K562 (cell line): ENCODE data around the gene ULBP1.

Experiments used
- CTCF ChIP-seq, 3 experiments: IDR thresholded peaks in 2 of 3; conservative IDR thresholded peaks in 1 of 3; 2 replicates each; pipeline ENCODE4 v1.5.1; 2011 to 2012; ENCODE audit warnings: low read length in 3 of 3, mild to moderate bottlenecking in 3 of 3, control low read depth in 2 of 3, improper control_type of control experiment in 1 of 3, inconsistent platforms in 1 of 3, low read depth in 1 of 3, mixed read lengths in 1 of 3, moderate library complexity in 1 of 3; ENCODE audit not compliant: insufficient read depth in 2 of 3
- EP300 ChIP-seq: IDR thresholded peaks from 2 replicates; pipeline ENCODE4 v1.6.1; 2012; ENCODE audit warnings: low read length, improper control_type of control experiment
- EZH2 ChIP-seq: IDR thresholded peaks from 2 replicates; pipeline ENCODE4 v1.6.1; 2012; ENCODE audit warnings: low read depth, mild to moderate bottlenecking, inconsistent platforms, low read length, borderline replicate concordance
- FOXK2 ChIP-seq, 2 experiments: fragments of 450-650 bp; IDR thresholded peaks in 1 of 2; conservative IDR thresholded peaks in 1 of 2; 2 replicates each; pipeline ENCODE4 v1.6.1; 2016; ENCODE audit warnings: low read depth in 2 of 2, mild to moderate bottlenecking in 1 of 2
- HDAC6 ChIP-seq: IDR thresholded peaks from 2 replicates; pipeline ENCODE4 v1.6.1; 2012; ENCODE audit warnings: low read depth, mild to moderate bottlenecking, control low read depth, inconsistent platforms, low read length, moderate library complexity
- MED1 ChIP-seq: sonication (generic); formaldehyde crosslinking; IDR thresholded peaks from 2 replicates; pipeline ENCODE4 v1.8.1; 2023; ENCODE audit warnings: missing genetic modification reagents, borderline replicate concordance
- MTA3 ChIP-seq: fragments of 450-650 bp; formaldehyde crosslinking; IDR thresholded peaks from 2 replicates; pipeline ENCODE4 v1.6.1; 2017; ENCODE audit warnings: mild to moderate bottlenecking, borderline replicate concordance
- MXI1 ChIP-seq: IDR thresholded peaks from 2 replicates; pipeline ENCODE4 v1.6.1; 2011; ENCODE audit warnings: low read depth, mild to moderate bottlenecking, improper control_type of control experiment, low read length
- TCF7L2 ChIP-seq: fragments of 150-350 bp; IDR thresholded peaks from 2 replicates; pipeline ENCODE4 v1.6.1; 2016; ENCODE audit warnings: low read depth, mild to moderate bottlenecking, low read length, moderate library complexity
- TRIM24 ChIP-seq, 2 experiments: fragments of 450-650 bp; IDR thresholded peaks; 2 replicates each; pipeline ENCODE4 v1.6.1; 2016
- ZNF224 ChIP-seq: sonication (generic); formaldehyde crosslinking; IDR thresholded peaks from 2 replicates; pipeline ENCODE4 v1.8.0; 2022; ENCODE audit warnings: mild to moderate bottlenecking, missing genetic modification reagents
- ZNF280A ChIP-seq: fragments of 450-650 bp; IDR thresholded peaks from 2 replicates; pipeline ENCODE4 v1.6.1; 2018; ENCODE audit warnings: mild to moderate bottlenecking, low read depth; ENCODE audit not compliant: partially characterized antibody
- TF ChIP-seq, protein P1 (sequence below): sonication (generic); formaldehyde crosslinking; IDR thresholded peaks from 2 replicates; pipeline ENCODE4 v1.8.0; 2023; ENCODE audit warnings: missing genetic modification reagents, mild to moderate bottlenecking, borderline replicate concordance
- TF ChIP-seq, protein P2 (sequence below): sonication (generic); formaldehyde crosslinking; IDR thresholded peaks from 2 replicates; pipeline ENCODE4 v1.9.0; 2022; ENCODE audit warnings: mild to moderate bottlenecking, missing genetic modification reagents

DNA sequence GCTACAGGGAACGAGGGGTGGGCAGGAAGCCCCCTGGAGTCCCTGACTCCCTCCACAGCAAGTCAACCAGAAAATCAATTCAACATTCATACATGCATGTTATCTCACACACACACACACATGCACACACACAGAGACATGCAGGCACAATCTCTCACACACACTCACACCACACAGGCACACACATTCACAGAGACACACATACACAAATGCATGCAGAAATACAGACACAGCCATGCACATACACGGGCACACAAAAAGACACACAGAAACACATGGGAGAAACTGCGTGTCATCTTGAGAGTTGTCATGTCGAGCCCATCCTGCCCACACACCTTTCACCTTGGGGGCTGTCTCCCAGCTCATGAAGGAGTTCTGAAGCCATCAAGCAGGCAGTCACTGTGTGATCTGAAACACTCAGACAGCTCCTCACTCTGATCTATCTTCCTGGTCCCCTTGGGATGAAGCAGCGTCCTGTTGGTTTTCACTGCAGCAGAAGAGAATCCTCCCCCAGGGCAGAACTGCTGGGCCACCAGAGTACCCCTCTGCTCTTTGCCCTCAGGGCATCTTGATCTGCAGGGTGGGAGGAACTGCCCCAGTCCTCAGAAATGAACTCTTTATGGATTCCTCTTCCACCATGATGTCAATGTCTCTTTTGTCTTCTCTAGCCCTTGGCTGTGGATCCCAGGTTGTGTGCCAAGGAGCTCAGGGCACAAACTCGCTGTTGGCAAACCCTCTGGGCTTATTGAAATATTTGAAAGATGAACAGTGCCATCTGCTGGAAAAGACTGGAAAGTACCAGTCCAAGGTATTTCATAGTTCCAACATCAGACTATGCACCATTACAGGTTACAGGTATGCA, 52.8 kb downstream of the ULBP1 start:
- TF ChIP-seq CTCF (IDR thresholded peaks at IDR 0.05 in 2 of 3, conservative IDR thresholded peaks at IDR 0.05 in 1 of 3; ENCODE audit: insufficient read depth in 2 of 3, low read depth in 1 of 3, low read length in 3 of 3), result peak; percentile 62 to 74 (median 70)
- TF ChIP-seq EZH2, result no peak
- no peak for TF ChIP-seq MED1 (CRISPR knock-in tag)
- no peak for TF ChIP-seq MTA3
- TF ChIP-seq ZNF280A, result no peak
- no peak for TF ChIP-seq TRIM24 (IDR thresholded peaks at IDR 0.05)
- TF ChIP-seq MXI1, result no peak
- TF ChIP-seq HDAC6, result no peak
- TF ChIP-seq TCF7L2, result no peak
- TF ChIP-seq EP300, result no peak
- TF ChIP-seq, protein P1, sequence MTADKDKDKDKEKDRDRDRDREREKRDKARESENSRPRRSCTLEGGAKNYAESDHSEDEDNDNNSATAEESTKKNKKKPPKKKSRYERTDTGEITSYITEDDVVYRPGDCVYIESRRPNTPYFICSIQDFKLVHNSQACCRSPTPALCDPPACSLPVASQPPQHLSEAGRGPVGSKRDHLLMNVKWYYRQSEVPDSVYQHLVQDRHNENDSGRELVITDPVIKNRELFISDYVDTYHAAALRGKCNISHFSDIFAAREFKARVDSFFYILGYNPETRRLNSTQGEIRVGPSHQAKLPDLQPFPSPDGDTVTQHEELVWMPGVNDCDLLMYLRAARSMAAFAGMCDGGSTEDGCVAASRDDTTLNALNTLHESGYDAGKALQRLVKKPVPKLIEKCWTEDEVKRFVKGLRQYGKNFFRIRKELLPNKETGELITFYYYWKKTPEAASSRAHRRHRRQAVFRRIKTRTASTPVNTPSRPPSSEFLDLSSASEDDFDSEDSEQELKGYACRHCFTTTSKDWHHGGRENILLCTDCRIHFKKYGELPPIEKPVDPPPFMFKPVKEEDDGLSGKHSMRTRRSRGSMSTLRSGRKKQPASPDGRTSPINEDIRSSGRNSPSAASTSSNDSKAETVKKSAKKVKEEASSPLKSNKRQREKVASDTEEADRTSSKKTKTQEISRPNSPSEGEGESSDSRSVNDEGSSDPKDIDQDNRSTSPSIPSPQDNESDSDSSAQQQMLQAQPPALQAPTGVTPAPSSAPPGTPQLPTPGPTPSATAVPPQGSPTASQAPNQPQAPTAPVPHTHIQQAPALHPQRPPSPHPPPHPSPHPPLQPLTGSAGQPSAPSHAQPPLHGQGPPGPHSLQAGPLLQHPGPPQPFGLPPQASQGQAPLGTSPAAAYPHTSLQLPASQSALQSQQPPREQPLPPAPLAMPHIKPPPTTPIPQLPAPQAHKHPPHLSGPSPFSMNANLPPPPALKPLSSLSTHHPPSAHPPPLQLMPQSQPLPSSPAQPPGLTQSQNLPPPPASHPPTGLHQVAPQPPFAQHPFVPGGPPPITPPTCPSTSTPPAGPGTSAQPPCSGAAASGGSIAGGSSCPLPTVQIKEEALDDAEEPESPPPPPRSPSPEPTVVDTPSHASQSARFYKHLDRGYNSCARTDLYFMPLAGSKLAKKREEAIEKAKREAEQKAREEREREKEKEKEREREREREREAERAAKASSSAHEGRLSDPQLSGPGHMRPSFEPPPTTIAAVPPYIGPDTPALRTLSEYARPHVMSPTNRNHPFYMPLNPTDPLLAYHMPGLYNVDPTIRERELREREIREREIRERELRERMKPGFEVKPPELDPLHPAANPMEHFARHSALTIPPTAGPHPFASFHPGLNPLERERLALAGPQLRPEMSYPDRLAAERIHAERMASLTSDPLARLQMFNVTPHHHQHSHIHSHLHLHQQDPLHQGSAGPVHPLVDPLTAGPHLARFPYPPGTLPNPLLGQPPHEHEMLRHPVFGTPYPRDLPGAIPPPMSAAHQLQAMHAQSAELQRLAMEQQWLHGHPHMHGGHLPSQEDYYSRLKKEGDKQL (CRISPR knock-in tag), result no peak
- TF ChIP-seq, protein P2, sequence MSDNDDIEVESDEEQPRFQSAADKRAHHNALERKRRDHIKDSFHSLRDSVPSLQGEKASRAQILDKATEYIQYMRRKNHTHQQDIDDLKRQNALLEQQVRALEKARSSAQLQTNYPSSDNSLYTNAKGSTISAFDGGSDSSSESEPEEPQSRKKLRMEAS (CRISPR knock-in tag), result 0 out of 2 replicates have a peak, but pooled peaks have one; percentile 17
- TF ChIP-seq ZNF224 (CRISPR knock-in tag), result no peak
- no peak; a peak in 1 of 4 replicates for TF ChIP-seq FOXK2 (conservative IDR thresholded peaks at IDR 0.05 in 1 of 2, IDR thresholded peaks at IDR 0.05 in 1 of 2; ENCODE audit: low read depth in 2 of 2)
